Cerebellar cortex (tissue), 1 donor: ENCODE measurements around the gene CD244.
"Not testable (repeated sequence)": the region's sequence is repeated elsewhere in the genome, so short reads cannot be mapped to it uniquely, and the experiment has no call there.

Experiments
- DNase-seq: peaks from one replicate; pipeline ENCODE4 v3.0.0-alpha.2; 2015; ENCODE audit warnings: low spot score

The CD244 gene

GRCh38 chr1:160810486-160810885 lies 52.2 kb downstream of the CD244 start:
- no peak for DNase-seq

GRCh38 chr1:160808289-160808688 lies 54.4 kb downstream of the CD244 start:
- no peak for DNase-seq

GRCh38 chr1:160807738-160808137 lies 54.9 kb downstream of the CD244 start:
- no peak for DNase-seq

- no peak for DNase-seq
These were observed 55.4 kb downstream of the CD244 start for GRCh38 chr1:160807247-160807646.

DNA sequence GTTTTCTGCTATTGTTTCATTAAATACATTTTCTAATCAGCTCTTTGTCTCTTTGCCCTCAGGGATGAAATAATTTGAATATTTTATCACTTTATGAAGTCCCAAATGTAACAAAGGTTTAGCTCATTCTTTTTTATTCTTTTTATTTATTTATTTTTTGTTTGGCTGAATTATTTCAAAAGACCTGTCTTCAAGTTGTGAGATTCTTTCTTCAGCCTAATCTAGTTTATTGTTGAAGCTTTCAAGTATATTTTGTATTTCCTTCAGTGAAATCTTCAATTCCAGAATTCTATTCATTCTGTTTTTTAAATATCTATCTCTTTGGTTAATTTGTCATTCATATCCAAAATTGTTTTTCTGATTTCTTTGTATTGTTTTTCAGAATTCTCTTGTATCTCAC lies 55.9 kb downstream of the CD244 start:
- DNase-seq: no peak

GRCh38 chr1:160806109-160806665 lies 56.5 kb downstream of the CD244 start:
- DNase-seq: no peak

GRCh38 chr1:160801836-160802580 lies 60.7 kb downstream of the CD244 start:
- DNase-seq: no peak

DNA sequence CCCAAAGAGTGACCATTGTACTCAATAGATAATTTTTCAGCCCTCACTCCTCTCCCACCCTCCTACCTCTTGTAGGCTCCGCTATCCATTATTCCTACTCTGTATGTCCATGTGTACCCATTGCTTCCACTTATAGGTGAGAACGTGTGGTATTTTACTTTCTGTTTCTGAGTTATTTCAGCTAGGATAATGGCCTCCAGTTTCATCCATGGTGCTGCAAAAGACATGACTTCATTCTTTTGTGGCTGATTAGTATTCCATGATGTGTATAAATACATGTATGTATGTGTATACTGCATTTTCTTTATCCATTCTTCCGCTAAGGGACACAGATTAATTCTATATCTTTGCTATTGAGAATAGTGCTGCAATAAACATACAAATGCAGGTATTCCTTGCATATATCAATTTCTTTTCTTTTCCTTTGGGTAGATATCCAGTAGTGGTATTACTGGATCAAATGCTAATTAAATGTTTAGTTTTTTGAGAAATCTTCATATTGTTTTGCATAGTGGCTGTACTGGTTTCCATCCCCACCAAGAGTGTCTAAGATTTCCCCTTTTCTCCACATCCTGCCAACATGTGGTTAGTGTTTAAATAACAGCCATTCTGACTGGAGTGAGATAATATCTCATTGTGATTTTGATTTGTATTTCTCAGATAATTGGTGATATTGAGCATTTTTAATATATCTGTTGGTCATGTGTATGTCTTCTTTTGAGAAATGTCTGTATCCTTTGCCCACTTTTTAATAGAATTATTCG lies 61.9 kb downstream of the CD244 start:
- DNase-seq: no peak

DNA sequence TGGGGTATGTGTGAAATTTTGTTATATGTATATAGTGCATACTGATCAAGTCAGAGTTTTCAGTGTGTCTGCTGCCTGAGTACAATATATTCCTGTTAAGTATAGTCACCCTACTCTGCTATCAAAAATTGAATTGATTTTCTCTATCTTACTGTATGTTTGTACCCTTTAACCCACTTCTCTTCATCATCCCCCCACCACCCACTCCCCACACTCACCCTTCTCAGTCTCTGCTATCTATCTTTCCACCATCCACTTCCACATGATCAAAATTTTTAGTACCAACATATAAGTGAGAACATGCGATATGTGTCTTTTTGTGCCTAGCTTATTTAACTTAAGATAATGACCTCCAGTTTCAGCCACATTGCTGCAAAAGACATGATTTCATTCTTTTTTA lies 62.5 kb downstream of the CD244 start:
- DNase-seq: no peak

DNA sequence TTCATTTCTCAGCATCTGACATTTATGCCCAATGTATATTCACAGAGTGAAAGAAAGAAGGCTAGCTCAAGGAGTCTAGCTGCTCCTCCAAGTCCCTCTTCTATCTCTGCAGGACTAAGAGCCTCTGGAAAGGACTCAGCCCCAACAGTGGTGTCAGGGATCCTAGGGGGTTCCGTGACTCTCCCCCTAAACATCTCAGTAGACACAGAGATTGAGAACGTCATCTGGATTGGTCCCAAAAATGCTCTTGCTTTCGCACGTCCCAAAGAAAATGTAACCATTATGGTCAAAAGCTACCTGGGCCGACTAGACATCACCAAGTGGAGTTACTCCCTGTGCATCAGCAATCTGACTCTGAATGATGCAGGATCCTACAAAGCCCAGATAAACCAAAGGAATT lies 63.0 kb downstream of the CD244 start:
- no peak for DNase-seq

- no peak for DNase-seq
These were observed 64.2 kb downstream of the CD244 start for GRCh38 chr1:160798439-160798838.

DNA sequence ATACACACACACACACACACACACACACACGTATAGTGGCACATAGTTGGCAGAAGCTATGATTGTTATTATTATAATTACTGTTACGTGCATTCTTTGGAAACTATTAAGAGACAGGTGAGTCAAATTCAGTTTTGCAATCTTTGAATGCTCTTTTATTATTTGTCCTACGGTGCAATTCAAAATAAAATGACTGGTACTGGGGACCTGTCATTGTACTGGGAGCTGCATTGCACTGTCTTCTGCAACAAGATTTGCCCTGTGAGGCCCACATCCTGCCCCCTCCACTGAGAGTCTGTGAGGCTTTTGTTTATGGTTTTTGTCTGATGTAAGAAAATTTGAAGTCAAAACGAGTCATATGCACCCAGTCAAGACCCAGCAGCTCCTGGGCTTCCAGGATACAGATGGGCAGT lies 64.8 kb downstream of the CD244 start:
- DNase-seq: no peak

- DNase-seq: no peak
These were observed 65.4 kb downstream of the CD244 start for GRCh38 chr1:160797271-160797709.

GRCh38 chr1:160795951-160796383 lies 66.7 kb downstream of the CD244 start, which contains the start of gene LY9:
TSS of gene LY9 (plus strand) at chr1:160796174. CDS start at chr1:160796188, 14 bp downstream.
- no peak for DNase-seq

GRCh38 chr1:160794376-160794775 lies 68.3 kb downstream of the CD244 start:
- DNase-seq: no peak

- DNase-seq: no peak
These were observed 72.7 kb downstream of the CD244 start for GRCh38 chr1:160789702-160790611.

DNA sequence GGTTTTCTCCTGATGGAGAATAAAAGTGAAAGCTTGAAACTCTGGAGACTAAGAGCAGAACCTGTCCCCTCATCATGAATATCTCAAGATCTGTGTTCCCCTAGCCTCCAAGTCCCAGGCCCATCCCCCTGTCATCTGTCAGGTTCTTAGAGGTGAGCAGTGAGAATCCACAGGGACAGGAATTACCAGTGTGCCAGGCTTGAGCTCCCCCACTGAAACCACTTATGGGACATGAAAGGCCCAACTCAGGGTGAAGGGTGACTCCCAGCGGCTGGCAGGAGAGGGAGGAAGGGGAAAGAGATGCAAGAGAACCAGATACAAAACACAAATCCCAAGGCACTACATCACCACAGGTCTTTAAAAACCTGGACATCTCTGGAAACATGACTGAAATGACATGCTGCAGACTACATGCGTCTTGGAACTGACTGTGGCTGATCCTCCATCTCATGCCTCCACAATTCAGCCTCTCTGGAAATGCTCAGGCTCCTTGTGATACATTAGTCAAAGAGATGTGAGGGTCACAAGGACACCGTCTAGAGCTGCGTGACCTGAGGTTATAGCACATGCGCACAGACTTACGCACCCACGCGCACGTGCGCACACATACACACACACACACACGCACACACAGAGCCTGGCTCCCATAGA lies 73.5 kb downstream of the CD244 start:
- no peak for DNase-seq

GRCh38 chr1:160782988-160783765 lies 79.5 kb downstream of the CD244 start:
- DNase-seq: not testable (repeated sequence)

DNA sequence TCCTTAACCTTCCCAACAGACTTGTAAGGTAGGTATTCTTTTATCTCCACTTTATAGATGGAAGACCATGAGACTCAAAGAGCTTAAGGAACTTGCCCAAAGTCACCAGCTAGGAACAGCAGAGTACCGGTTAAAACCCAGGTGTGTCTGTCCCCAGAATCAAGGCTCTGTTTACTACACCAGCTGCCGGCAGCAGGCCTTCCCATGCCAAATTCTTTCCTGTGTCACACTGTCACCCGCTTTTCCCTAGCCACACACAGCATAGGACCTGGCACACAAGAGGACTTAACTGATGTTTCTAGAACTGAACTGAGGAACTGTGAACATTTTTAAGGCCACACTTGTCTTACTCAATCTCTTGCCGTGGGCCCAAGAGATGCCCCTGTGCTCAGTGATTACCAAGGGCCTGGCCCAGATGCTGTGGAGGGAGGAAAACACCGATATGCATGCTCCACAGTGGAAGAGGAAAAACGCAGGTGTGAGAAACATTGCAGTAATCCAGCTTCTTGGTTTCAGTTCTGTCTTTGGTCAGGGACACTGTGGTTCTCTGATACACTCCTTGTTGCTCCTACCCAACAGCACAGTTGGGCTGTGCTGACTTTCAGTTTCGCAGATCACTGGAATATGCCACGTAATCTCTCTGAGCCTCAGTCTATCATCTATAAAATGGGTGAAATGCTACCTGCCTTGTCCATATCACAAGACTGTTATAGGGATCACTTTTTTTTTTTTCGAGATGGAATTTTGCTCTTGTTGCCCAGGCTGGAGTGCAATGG lies 80.6 kb downstream of the CD244 start:
- no peak for DNase-seq
